ENCODE results near the gene ATP6V0E2.
A peak's percentile ranks its signal among the peaks of the same experiment; 100 is the strongest.
"Not testable (repeated sequence)": the region's sequence is repeated elsewhere in the genome, so short reads cannot be mapped to it uniquely, and the experiment has no call there.

ATP6V0E2 gene

DNA sequence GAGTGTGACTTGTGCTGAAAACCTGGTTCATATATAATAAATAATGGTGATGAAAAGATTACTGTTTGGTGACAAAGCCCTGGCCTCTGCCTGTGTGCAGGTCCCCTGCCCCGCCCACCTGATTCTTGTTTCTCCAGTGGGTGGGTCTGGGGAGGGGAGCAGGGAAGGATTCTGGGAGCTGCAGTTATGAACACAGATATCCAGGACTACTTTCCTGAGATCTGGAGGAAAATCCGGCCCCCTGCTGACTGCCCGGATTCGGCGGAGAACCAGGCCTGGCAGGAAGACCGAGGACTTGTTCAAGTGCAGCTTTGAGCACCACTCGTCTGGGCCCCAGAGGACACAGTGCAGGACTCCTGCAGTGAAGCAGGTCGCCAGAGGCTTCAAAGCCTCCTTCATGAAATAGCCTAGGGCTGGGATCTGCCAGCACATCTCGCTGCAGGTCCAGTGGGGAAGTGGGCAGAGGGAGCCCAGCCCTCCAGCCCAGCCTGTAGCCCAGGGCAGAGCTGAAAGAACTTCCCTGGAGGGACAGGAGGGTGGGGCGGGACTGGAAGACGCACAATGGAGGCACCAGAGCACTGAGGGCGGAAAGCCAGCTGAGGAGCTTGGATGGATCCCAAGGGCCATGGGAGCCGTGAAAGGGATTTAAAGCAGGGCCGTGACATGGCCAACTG, 7.0 kb downstream of the ATP6V0E2 start:
- peak; percentile 20 for DNase-seq

DNA sequence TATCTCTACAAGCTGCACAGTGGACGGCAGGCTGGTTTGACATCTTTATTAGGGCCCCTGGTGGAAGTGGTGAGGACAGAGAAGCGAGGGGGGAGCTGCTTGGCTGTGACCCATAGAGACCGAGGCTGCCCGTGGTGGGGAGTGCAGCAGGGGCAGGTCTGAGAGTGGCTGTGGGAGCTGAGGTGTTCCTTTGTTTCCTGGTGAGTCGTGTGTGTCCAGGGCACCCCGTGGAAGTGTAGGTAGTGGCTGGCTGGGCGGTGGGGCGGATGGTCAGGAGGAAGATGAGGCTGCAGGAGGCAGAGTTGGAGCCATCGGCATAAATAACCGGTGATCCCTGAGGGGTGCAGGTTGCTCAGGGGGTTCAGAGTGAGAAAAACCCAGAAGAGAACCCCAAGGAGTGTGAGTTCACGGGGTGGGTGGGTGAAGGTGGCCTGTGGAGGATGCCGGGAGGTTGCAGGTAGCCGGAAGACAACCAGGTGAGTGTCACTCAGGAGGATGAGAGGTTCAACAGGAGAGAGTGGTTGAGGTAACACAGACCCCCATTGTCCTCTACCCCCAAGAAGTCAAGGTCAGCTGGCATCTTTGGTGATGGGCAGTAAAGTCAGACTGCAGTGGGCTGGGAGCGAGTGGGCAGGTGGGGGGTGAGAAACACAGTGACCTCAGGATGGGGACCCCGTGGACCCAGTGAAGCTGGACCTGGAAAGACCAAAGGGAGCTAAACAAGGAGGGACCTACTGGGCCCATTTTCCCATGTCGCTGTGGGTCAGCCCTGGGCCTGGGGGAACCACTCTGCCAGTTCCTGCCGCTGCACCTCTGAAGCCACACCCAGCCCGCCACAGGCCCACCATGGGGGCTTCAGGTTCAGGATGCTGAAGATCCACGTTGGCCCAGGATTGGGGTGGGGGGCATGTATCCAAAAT, 7.8 kb downstream of the ATP6V0E2 start:
- DNase-seq, result no peak

DNA sequence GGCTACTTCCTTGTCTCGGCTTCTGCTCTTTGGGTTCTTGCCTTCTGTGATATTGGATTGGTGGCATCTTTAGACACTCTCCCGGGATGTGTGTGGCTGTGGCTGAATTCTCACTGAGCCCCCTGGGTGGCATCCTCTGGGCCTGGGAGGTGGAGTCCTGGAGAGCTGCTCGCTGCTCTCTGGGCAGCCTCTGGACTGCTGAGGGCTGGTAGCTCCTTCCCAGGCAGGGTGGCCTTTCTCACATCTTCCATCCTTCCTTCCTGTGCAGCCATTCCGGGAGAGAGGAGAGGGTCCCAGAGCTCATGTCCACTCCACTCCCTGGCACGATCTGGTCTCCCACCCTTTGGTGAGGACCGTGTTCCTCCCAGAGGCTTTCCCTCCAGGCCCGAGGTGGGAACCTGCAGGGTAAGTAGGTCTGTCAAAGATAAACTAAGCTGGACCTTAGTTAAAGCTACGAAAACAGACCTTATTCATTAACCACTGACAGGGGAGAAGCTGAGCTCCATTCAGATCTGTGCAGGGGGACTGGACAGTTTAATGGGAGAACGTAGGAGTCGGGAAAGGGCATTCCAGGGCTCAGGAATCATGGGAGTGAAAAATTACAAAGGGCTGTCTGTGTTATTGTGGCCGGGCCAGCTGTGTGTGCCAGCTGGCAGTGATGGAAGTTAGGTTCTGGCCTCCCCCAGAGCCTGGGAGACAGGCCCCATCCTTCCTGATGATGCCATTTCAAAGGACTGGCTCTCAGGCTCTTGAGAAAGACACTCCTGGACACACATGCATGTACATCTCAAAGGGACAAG, 8.7 kb downstream of the ATP6V0E2 start:
- no peak for DNase-seq

DNA sequence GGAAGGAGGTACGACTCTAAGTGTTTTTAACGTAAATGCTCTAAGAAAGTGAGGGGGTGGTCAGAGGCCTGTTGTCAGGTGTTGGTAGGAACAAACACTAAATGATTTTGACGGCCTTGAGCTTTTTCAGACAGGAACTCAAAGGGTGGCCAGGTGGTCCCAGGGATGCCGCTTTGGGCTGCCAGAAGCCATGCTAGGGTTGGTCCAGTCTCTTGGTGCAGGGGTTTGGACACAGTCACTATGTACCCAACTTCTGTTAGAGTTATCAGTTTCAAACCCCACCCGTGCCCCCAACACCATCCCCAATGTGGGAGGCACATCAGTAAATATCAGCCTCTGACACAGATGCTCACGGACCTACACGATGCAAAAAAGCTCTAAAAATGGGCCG, 9.3 kb downstream of the ATP6V0E2 start:
- no peak for DNase-seq

DNA sequence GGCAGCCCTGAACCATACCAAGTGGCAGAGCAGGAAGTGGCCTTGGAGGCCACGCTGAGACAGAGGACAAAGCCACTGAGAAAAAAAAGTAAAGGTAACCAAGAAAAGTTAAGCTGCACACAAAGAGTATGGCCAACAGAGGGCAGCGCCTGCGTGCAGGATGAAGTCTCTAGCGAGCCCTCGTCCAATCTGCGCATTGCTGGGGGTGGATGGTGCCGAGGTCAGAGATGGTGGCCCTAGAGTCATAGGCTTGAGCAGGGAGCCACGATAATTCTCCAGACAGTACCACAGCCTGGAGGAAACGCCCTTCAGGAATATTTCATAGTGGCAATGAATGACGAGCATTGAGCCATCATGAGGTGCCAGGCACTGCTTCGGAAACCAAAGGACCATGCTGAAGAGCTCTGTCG, 9.7 kb downstream of the ATP6V0E2 start:
- peak; percentile 29 for DNase-seq

DNA sequence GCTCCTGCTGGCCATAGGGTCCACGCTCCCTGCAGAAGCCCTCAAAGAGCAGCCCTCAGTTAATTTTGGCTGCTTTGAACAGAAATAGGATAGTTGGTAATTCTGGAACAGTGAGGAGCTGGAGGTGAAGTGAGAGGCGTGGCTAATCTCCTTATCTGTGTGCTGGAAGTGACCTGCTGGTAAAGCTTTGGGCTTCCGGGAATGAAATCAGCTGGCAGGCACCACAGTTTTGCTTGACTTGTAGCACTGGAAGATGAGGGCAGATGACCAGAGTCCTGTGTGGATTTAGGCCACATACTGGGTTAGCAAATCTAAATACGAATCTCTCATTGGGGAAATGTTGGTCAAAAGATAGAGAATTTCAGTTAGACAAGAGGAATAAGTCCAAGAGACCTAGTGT, 10.2 kb downstream of the ATP6V0E2 start:
- DNase-seq, result no peak

DNA sequence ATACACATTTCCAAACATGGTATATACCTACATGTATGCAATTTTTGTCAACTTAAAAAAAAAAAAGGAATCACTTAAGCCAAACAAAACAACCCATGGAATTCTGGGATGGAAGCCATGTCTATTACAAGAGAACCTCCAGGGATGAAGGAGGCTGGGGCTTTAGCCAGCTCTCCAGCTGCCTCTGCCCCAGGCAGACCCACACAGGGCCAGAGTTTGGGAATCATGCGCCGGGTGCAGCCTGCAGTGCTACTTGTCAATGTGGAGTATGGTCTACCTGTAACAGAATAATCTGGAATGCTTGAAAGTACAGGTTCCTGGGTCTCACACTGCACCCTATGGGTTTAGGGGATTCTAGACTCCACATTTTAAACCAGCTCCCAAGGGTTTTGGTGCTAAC, 10.8 kb downstream of the ATP6V0E2 start:
- no peak for DNase-seq

DNA sequence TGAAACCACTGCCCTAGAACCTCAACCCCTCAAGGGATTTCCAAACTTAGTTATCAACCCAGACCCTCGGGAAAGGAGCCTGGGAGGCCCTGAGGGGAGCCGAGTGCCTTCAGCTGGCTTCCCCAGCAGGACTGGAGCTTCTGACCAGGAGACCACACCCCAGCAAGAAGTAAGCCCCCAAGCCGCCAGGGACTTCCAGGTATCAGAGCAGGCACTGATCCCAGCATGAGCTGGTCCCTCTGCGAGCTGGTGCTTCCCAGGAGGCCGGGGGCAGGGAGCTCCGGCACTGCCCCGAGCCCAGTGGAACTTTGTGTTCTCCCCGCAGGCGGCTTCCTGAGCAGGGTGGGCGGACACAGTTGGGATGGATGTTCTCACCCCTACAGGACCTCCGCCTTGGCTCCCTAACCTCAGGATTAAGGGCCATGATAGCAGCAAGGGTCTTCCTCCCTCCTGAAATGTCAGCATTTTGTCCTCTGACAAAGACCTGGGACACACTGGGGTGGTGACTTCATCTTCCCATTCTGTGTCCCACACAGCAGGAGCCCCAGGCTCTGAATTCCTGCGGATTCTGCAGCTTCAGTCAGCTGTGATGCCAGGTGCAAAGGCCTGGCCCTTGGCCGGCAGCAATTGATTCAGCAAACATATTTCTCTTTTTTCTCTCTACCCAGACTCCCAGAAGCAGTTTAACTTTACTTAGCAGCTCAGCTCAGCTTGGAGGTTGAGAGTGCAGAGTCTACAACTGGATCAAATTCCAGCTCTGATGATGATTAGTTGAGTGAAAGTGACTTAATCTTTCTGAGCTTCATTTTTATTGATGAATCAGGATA, 11.6 kb downstream of the ATP6V0E2 start:
- DNase-seq, result no peak

DNA sequence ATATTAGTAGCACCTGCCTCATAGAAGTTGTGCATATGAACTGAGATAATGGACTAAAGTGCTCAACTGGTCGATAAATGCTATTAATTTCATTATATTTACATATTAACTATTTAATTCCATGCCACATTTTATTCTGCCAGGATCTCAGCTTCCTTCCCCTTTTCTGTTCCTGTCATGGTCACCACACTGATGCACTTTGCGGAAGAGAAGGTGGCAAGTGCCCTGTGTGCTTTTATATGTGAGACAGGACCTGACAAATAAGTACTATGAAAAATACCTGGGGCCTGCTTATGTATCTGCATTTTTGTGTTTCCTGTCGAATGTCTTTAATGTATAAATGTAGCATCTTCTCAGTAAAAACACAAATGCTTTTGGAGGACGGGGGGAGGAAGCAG, 12.2 kb downstream of the ATP6V0E2 start:
- DNase-seq, result no peak

DNA sequence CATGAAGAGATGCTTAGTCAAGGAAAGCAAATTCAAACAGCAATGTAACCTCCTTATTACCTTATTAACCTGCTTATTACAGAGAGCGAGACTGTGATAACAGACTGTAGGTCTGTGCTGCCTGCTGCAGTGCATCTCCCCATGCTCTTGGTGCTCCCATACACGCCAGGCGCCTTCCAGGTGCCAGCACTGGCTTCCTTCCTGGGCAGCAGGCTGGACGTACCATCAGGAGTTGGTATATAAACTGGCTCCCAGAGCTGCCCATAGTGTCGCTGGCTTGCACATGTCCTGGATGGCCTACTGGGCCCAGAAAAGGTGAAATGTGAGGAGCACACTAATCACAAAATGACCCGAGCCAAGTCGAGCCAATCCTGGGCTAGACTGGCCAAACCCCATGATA, 13.5 kb downstream of the ATP6V0E2 start:
- DNase-seq, result no peak

DNA sequence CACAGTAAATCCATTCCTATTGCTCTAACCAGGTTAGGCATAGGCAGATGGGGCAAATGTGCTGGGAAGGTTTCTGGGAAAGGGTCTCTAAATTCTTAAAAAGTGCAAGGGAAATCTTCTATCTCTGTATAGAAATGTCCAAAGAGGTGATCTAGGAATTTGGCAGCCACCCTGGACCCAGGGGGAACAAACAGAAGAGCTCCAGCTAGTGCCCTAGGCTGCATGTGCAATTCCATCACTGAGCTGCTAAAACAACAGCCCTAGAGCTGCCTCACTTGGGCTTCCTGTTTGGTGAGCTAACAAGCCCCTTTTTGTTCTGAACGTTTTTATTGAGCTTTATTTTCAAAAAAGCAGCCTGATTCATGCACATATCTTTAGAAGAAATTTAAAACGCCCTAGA, 16.9 kb downstream of the ATP6V0E2 start:
- DNase-seq, result not testable (repeated sequence)

DNA sequence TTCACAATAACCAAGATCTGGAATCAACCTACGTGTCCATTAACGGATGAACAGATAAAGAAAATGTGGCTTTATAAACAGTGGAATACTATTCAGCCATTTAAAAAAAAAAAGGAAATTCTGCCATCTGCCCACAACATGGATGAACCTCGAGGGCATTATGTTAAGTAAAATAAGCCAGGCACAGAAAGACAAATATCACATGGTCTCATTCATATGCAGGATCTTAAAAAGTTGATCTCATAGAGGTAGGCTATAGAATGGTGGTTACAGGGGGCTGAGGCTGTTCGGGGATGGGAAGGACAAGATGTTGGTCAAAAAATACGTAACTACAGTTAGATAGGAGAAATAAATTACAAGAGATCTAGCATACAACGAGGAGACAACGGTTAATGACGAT, 21.2 kb downstream of the ATP6V0E2 start:
- not testable (repeated sequence) for DNase-seq

DNA sequence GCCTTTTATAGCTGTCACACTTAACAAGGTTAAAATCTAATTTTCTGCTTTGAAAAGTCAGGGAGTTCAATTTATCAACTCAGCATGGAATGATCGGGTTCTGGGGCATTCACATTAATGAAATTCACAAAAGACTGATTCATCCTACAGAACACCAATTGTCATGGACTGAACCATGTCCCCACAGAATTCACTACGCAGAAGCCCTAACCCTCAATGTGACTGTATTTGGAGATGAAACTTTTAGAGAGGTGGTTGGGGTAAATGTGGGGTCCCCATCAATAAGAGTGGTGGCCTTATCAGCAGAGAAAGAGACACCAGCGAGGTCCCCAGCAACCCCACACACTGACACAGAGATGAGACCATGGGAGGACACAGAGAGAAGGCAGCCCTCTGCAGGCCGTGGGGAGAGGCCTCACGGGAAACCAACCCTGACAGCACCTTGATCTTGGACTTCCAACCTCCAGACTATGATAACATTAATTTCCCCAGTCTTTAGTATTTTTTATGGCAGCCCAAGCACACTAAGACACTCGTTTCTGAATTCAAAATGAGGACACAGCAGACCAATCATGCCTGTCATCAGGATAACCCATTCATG, 34.1 kb downstream of the ATP6V0E2 start:
- not testable (repeated sequence) for DNase-seq

DNA sequence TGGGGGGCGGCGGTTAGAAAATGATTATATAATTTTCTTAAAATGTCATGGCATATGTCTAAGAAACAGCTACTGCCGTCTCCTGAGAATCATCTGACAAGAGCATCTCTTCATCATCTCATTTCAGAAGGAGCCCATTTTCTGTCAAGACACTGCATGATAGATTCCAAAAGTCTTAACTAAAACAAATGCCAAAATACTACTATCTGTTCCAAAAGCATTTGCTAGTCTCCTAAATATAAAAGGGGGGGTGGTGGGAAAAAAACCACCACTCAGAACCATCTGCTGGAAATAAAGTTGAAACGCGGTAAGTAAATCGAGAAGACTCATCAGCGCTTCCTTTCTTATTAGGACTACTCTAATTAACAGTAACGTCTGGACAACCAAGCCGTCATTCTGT, 36.5 kb downstream of the ATP6V0E2 start:
- not testable (repeated sequence) for DNase-seq

DNA sequence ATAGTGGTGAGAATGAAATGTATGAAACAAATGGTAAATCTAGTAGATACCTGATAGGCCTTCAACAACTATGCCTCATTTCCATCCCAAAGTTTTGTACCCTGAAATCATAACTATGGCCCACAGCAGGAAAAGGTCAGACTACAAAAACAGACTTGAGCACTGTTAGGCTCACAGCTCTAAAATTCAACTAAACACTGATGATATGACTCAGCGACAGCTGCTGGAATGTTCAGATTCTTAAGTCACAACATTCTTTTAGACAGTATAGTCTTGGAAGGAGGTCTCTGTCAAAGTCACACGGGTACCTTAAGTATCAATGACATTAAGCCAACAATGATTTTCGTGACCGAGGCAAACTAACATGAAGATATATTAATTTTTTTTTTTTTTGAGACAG, 38.4 kb downstream of the ATP6V0E2 start:
- DNase-seq, result not testable (repeated sequence)

DNA sequence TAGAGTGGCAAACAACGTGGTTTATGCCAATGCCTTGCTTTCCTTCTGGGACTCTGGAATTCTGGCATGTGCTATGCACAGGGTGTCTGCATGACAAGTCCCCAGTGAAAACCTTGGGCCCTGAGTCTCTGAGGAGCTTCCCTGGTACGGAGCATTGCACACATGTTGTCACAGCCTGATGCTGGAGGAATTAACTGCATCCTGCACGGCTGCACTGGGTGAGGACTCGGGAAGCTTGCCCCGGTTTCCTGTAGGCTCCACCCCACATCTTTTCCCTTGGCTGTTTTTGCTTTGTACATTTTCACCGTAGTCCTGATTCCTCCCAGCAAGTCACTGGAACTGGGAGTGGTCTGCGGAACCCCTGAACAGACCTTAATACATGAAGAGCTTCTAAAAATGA, 52.6 kb downstream of the ATP6V0E2 start:
- not testable (repeated sequence) for DNase-seq

Data from NCI-H446 treated with DMSO at 0.1 percent for 48 hours (cell line).